Activated naive CD4-positive, alpha-beta T cell treated with anti-CD3 and anti-CD28 coated beads, Interleukin-2, amount 10 ng/mL, durations not matched to agents 7 days and 5 days (primary cell): ENCODE results near the gene BEX3.

Experiments used
- CTCF ChIA-PET: fragments of 350-600 bp; sonication (Branson Sonifier 250); formaldehyde crosslinking; loops from one replicate; lab custom pipeline; 2021; ENCODE audit warnings: antibody characterized with exemption; lab: Charles Lee
- DNase-seq: peaks from one replicate; pipeline ENCODE4 v3.0.0-alpha.2; 2020
- H3K27ac Mint-ChIP-seq: one replicate; pipeline ENCODE4 v1.8.0; 2021; ENCODE audit warnings: mild to moderate bottlenecking, moderate library complexity, mixed read lengths
- H3K27me3 Mint-ChIP-seq: one replicate; pipeline ENCODE4 v1.8.0; 2021; ENCODE audit warnings: mild to moderate bottlenecking, mixed read lengths
- H3K36me3 Mint-ChIP-seq: one replicate; pipeline ENCODE4 v1.8.0; 2021; ENCODE audit warnings: mixed read lengths
- H3K4me1 Mint-ChIP-seq: one replicate; pipeline ENCODE4 v1.8.0; 2021; ENCODE audit warnings: mixed read lengths
- H3K4me3 Mint-ChIP-seq: one replicate; pipeline ENCODE4 v1.8.0; 2021; ENCODE audit warnings: mild to moderate bottlenecking, moderate library complexity, mixed read lengths
- H3K9me3 Mint-ChIP-seq: one replicate; pipeline ENCODE4 v1.8.0; 2021; ENCODE audit warnings: mixed read lengths

The BEX3 gene

GRCh38 chrX:103418811-103419340 lies 42.5 kb downstream of the BEX3 start:
- Mint-ChIP-seq H3K27me3 (no peaks in the 10 kb centered on the region), H3K27ac (no peak overlapping the region), H3K4me1 (peaks cover 9% of the 10 kb centered on the region), H3K9me3 (no peaks in the 10 kb centered on the region), H3K4me3 (no peak overlapping the region), H3K36me3 (no peaks in the 10 kb centered on the region)
- CTCF ChIA-PET, result no interaction called here
- DNase-seq, result no peak

DNA sequence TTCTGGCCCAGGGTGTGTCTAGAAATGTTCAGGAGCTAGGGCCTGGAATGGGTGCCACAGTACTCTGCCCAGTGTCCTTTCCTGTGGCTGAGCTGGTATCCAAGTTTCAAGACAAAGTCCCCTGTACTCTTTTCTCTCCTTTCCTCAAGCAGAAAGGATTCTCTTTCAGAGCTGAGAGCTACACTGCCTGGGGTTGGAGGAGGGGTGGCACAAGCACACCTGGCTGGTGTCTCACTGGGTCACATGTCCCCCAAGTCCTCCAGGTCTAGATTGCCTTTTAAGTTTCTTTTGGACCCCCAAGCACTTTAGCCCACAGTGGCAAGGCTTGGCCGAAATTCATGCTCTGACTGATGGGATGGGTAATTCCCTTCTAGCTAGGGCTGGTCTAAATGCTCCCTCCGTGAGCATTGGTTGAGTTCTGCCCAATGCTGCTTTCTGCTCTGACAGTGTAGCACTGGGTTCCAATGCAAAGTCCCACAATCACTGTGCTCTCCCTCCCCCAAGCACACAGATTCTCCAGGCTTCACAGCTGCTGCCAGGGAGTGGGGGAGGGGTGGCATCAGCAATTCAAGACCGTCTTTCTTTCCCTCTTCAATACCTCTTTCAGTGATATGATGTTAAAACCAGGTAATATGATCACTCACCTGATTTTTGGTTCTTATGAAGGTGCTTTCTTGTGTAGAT lies 47.8 kb downstream of the BEX3 start:
- no peaks in the 10 kb centered on the region for H3K27me3 Mint-ChIP-seq
- H3K4me3 Mint-ChIP-seq, result no peak overlapping the region
- DNase-seq, result no peak
- H3K4me1 Mint-ChIP-seq, result no peaks in the 10 kb centered on the region
- no peak overlapping the region for H3K27ac Mint-ChIP-seq
- CTCF ChIA-PET, result no interaction called here
- H3K36me3 Mint-ChIP-seq, result no peaks in the 10 kb centered on the region
- no peaks in the 10 kb centered on the region for H3K9me3 Mint-ChIP-seq
